ENCODE measurements around the gene LRP1B.
"Not testable (repeated sequence)": the region's sequence is repeated elsewhere in the genome, so short reads cannot be mapped to it uniquely, and the experiment has no call there.

The LRP1B gene

DNA sequence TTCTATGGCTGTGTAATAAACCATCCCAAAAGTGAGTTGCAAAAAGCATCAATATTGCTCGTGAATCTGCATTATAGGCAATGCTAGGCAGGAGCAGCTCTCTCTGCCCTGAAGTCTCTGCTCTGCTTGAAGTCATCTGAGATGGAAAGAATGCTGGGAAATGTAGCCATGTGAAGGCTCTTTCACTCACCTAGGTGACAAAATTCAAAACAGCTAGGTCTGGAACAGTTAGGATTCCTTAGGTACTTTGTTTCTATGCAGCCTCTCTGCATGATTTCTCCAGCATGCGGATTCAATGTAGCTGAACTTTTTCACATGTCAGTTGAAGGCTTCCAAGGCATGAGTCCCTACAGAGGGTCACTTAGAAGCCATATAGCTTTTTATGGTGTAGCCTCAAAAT is 1383.7 kb downstream of the LRP1B start:
- no peak for DNase-seq

DNA sequence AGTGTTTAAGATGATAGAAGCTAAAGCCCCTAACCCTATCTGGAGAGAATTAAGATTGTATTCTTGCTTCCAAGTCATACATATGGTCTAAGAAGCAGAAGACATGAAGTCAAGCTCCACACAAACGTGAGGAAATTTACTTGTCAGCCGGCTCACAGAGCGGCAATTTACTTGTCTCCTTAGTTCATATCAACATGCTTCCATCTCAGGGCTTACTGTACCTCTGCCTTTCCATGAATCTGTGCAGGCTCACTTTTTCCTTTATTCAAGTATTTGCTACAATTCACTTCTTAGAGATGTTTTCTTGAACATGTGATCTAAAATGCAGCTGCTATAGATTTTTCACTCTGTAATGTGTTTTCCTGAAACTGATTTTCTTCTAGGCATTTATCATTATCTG is 1386.4 kb downstream of the LRP1B start:
- DNase-seq: no peak

DNA sequence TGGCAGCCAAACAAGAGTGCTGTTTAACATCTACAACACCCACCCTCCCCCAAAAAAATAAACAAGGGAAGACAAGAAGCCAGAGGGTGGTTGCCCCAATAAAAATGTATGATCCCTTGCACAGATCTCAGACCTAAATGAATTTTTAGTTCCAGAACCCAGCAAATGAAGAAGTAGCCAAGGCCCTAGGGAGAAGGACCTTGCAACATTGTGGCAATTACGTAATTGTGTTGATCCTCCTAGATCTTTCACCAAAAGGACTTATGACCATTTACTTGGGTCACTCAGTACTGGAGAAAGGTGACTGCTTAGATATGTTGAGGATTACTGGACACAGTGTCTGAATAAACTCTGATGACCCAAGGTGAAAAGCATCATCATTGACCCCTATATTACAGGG is 1393.8 kb downstream of the LRP1B start:
- DNase-seq: no peak

DNA sequence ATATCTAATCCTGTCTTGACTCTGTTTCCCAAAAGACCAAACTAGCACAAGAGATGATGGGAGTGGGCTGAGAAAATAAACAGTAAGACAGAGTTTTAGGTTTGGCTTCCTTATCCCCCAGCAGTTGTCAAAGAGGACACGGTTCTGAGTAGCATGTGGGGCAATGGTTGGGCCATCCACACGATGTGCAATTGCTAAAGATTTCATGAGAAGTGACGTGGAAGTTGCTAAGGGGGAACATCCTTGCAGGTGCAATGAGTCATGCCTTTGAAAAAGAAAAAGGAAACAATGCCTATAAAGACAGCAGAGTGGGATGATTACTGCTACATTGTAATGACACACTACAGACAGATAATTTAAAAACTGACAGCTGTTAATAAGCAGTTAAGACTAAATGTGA is 1395.8 kb downstream of the LRP1B start:
- DNase-seq: no peak

DNA sequence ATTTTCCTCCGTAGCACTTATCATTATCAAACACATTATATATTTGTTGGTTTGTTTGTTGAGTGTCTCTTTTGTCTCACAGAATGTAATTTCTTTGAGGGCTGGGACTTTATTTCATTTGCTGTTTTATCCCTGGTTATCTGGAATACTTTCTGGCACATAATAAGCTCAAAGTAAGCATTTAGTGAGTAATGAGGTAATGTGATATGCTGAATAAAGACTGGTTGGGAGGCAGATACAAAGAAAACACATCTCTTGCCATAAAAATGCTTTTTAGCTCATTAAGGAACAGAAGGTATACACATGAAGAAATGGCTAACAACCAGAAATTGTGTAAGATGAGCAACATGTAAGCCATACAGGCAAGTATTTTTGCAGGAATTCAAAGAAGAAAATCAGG is 1411.8 kb downstream of the LRP1B start:
- no peak for DNase-seq

DNA sequence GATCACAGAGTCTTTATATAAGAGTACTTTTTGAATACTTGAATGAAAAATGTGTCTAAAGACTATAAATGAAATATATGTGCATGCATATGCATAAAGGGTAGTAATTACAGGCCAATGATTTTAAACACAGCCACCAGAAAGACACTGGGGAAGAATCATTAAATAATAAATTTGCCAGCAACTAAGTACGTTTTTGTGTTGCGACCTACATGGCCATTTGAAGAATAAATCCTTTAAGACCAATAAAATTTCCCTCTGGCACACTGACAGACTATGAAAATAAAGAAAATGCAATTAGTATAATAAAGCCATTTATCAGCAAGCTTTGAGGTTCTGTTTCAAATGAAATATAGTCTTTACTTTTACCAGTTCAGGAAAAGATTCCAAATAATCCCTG is 1413.3 kb downstream of the LRP1B start:
- DNase-seq: no peak

DNA sequence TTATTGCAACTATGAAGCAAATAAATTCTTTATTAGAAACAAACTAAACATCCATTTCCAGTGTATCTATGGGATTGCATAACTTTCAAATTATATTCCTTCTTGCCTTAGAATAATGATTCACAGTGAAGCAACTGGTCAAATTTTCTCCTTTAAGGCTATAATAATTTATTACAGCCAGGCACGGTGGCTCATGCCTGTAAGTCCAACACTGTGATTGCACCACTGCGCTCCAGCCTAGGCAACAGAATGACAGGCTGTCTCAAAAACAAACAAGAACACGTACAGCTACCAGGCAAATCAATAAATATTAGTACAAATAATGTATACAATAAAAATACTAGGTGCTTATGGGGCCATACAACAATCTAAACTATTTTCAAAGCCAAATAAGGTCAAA is 1416.2 kb downstream of the LRP1B start:
- no peak for DNase-seq

DNA sequence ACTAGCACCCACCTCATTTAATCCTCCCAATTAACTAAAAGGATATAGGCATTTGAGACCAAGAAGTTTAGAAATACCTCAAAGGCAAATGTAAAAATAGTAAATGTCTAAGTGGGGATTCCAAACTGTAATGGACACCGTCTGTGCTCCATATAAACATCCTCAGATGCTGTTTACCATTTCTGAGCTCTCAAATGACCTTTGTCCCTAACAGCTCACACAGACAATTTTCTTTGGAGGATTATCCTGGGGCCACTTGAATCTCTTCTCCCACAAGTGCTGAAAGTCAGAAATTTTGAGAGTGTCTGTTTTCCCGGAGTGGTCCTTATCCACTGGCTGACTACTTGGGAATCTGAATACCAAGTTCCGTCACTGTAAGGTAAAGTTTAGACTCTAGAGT is 1418.9 kb downstream of the LRP1B start:
- no peak for DNase-seq

DNA sequence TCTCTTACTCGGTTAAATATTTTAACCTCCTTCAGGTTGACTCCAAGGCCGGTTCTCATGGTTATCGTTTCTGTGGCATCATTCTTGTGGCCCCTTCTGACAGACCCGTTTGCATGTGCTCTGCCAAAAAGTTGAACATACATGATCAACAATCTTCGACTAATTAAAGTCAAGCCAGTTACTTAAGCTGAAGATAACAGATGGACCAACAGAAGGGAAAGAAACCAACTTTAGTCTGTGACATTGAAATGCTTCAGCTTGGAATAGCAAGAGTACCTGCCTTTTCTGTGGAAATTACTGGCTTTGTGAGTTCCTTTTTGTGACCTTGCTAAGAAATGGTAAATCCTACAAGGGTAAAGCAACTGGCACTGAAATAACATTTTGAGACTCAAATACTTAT is 1429.1 kb downstream of the LRP1B start:
- no peak for DNase-seq

DNA sequence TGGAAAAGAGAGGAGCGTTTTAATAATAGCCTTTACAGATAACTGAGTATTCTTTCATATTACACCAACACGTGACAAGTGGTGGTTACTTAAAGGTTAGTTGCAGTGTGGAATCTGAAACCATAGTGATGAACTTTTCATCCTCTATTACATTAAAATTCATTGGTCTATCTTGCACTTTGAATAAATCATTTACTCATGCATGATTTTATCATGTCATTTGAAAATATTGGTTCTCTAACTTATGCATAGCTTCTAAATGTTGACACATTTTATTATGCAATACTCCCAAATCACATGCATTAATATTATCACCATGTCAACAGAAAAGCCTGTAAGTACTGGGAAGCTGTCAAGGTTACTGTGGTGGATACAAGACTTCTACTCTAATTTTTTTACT is 1432.2 kb downstream of the LRP1B start:
- no peak for DNase-seq

DNA sequence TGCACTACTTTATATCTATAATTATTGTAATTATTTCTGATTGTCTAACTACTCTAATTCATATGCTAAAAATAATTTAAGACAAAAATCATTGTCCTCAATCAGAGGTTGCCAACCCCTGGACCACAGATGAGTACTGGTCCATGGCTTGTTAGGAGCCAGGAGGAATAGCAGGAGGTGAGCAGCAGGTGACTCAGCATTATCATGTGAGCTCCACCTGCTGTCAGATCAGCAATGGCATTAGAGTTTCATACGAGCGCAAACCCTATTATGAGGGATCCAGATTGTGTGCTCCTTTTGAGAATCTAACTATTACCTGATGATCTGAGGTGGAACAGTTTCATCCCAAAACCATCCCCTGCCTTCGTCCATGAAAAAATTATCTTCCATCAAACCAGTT is 1434.4 kb downstream of the LRP1B start:
- no peak for DNase-seq

DNA sequence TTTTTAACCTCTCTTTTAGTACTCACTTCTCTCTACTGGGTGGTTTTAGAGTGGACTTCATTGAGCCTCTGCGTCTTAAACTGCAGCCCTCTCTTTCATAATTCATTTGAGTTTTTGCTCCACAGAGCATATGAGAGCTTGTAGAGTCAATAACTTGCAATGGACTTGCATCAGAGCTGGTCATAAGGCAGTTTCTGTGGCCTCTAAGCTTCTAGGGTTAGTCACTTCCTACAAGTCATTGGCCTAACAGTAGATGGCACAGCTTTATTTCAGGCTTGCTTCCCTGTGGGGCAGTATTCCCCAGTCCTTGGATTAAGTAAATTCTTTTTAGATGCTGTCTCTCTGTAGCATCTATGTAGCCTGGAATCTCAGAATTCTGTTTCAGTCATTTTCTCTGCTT is 1435.7 kb downstream of the LRP1B start:
- DNase-seq: no peak

DNA sequence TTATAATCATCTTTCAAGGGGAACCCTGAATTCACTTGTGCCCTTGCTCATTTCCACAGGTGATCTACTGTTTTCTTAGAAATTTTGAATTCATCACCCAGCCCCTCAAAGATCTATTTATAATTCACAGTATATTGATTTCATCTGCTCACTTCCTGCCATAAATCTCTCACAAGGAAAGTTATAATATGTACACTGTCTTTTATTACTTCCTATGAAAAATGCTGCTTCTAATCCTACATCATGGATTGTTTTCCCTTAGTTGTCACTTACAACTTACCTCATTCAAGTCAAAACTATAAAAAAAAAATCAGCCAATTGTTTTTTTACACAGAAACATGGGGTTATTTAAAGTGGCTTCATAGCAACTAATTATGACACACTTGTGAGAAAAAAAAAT is 1443.0 kb downstream of the LRP1B start:
- no peak for DNase-seq

DNA sequence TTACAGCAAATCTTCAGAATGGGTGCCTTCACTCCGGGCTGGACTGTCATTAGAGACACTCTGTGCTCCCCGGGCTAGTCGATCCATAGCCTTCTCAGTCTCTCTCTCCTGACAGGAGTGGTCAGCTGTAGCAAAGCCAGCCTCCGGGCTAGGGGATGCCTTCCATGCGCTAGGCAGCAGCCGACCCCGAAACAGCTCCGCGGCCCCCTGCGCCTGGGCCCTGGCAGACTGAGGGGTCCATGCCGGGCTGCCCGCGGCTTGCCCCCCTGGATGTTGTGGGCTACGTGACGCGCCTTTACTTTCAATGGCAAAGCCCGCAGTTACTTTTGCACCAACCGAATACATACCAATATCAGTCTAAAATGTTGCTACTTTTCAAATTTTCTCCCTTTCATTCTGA is 1447.2 kb downstream of the LRP1B start:
- no peak for DNase-seq

DNA sequence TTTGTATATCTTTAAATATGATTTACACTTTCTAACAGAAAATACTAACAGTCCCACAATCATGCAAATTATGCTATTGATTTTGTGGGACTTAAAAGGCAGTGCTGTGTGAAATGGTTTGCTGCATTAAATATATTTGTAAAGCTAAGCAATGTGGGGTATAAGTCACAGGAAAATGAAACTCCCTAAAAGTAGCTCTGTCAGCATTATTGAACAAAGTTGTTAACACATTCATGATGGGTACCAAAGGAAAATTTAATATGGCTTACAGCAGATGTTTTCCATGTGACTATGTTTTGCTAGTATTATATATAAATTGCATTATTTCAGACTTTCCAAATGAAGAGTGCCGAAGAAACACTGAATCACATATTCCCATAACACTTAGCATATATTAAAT is 1450.0 kb downstream of the LRP1B start:
- no peak for DNase-seq

DNA sequence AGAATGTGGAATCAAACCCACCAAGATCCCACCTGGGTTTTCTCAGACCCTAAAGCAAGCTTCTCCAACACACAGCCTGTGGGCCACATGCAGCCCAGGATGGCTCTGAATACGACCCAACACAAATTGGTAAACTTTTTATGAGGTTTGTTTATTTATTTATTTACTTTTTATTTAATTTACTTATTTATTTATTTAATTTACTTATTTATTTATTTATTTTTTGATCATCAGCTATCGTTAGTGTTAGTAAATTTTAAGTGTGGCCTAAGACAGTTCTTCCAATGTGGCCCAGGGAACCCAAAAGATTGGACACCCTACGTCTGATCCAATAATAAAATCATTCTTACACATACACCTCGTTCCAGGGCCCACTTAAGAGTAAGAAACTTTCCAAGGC is 1451.1 kb downstream of the LRP1B start:
- DNase-seq: no peak

DNA sequence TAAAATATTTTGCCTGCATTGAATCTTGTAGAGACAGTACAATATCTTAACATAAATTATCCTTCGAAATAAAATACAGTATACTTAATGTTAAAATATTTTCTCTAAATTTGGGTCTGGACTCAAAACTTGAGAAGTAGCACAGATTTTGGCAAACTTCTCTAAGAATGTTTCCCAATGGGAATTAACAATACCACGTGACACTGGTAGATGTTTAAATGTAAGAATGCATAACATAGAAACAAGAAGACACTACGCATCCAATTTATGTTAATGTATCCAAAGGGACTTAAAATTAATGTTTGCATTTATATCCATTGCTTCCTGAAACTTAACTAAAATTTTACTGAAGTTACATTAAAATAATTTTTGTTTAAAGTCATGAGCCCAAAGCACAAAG is 1460.9 kb downstream of the LRP1B start:
- no peak for DNase-seq

DNA sequence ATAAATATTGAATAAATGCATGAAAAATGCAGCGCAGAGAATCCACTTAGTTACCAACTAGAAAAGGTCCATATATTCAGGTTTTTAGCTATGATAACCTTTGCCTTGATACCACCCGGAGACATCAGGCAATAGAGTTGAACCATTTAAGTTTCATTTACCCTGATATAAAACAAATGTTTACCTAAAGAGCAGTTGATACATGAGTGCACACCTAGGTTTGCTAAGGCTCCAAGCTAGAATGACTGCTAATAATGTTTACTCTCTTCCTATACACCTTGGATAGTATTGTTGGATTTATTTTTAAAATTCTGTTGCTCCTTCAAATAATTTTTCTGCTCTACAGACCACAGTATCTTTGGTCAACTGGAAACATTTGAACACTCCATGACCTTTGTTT is 1463.6 kb downstream of the LRP1B start:
- DNase-seq: no peak

DNA sequence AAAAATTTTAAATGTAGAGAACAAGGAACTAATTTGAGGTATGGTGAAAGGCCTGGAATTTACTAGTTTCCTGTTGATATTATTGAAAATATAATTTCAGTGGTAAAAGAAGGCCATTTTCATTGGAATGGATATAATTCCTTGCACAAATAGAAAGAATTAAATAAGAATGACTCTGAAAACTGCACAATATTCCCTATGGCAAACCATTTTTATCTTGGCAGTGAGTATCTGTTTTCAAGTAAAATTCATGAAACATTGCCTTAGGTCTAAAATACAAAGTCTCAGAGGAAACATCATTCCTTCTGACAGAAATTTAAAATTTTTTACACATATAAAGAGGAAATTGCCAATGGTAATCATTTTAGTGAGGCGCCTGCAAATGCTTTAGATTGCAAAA is 1468.3 kb downstream of the LRP1B start:
- no peak for DNase-seq

DNA sequence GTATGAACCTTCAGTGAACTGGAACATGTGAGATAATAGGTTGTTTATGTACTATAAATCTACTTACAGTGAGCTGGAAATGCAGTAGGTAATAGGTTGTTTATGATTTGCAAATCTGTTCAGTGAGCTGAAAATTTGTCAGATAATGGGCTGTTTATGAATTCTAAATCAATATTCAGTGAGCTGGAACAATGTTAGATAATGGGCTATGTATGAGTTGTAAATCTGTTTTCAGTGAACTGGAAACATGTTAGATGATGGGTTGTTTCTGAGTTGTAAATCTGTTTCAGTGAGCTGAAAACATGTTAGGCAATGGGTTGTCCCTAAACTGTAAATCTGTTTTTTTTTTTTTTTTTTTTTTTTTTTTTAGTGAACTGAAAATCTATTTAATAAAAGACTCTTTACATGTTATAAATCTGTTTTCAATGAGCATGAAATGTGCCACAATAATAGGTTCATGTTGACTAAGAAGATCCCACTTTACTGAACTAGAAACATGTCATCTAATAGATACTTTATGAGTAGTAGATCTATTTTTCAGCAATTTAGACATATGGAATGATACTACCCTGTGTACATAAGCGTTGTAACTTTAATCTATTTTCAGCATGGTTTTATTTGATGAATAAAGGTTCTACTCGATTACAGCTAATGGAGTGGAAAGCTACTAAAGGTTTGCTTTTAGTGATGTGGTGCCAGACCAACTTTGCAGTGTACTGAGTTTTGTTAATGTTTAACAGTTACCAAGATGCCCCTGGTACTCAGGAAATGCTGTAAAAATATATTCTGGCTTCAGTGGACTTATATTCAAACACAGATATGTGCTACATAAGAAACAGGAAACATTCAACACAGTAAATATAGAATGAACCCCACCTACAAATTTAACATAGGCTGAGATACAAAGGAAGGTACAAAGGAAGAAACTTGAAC is 1471.8 kb downstream of the LRP1B start:
- DNase-seq: no peak

DNA sequence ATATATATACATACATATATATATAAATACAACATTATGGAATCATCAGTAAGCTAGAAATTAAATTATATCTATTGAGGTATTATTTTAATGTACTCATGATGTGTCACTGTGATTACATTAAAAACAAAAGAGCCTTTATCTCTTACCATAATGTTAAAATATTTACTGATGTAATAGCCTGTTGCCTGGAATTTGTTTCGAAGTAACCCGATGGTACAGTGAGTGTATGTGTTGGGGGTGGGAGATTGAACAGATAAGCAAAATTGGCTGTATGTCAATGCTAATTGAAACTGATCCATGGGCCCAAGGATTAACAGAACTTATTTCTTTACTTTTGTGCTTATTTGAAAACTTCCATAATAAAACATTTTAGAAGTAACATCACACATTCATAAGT is 1473.2 kb downstream of the LRP1B start:
- DNase-seq: no peak

DNA sequence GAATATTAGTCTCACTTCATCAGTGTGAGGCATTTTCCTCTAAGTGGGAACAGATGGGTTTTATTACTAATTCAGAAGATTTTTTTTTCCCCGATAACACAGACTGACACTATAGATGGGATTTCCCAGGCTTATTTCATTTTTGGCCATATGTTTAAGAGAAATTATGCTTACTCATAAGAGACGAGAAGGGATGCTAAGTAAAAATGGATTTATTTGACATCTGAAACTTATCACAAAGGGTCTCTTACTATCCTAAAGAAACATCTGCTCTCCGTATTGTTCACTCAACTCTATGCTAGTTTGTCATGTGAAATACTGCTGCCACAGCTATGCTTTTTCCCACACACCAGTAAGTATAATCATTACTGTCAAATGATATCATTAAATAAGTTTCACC is 1476.3 kb downstream of the LRP1B start:
- DNase-seq: no peak

DNA sequence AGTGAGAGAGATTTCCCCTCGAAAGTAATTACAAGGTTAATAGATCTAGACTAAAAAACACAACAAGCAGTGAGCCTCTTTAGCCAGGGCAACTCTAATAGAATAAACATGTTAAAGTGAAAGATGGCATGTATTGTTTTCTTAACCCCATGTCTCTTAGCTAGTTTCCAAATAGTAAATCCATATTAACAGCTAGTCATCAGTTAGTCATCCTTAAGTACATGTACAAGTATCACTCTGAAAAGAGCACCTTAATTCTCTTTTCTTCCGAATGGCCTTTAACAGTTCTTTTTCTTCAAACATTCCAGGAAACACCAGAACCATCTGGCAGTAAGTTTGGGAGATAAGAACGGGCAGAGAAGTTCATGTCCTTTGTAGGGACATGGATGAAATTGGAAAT is 1480.0 kb downstream of the LRP1B start:
- no peak for DNase-seq

DNA sequence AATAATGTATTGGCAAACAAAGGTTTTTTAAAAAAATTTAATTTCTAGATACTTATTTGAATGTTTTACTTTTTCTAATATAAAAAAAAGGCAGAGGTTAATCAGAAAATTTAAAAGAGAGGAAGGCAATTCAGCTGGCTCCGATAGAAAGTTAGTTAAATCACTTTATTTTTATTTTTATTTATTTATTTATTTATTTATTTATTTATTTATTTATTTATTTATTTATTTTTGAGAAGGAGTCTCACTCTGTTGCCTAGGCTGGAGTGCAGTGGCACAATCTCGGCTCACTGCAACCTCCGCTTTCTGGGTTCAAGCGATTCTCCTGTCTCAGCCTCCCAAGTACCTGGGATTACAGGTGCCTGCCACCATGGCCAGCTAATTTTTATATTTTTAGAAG is 1480.7 kb downstream of the LRP1B start:
- DNase-seq: not testable (repeated sequence)

DNA sequence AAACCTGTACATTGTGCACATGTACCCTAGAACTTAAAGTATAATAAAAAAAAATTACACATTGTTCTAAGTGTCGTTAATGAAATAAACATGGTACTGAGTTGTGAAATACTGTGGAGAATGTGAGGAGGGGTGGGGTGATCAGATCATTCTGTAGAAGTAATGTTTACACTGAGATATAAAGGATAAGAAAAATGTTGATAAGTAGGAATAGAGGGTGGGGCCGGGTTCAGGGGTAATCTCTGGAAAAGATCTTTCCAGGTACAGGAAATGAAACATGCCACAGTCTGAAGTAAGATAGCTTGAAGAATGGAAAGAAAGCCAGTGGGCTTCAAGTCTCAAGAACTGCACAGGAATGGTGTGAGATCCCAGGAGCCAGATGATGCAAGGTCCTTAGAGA is 1482.4 kb downstream of the LRP1B start:
- DNase-seq: no peak

All from stimulated activated naive CD4-positive, alpha-beta T cell (primary cell).